SU-DHL-6 (cell line): ENCODE measurements around the gene CXCL8.

Source experiments
- CTCF ChIP-seq: fragments of 200-600 bp; sonication (generic); IDR thresholded peaks from one replicate; pipeline ENCODE4 v1.5.1; 2017; ENCODE audit warnings: antibody characterized with exemption, mild to moderate bottlenecking, low read length, moderate library complexity; ENCODE audit not compliant: insufficient read depth, poor library complexity, severe bottlenecking
- EZH2phosphoT487 ChIP-seq: fragments of 200-600 bp; sonication (generic), shearing (Covaris generic); conservative IDR thresholded peaks from 2 replicates; pipeline ENCODE4 v1.6.1; 2018; ENCODE audit warnings: mild to moderate bottlenecking, antibody characterized with exemption, low read length, moderate library complexity, mixed read lengths

- no peak for TF ChIP-seq CTCF
- no peak for TF ChIP-seq EZH2phosphoT487
These were observed 11.5 kb downstream of the CXCL8 start for GRCh38 chr4:73751830-73752229.
